Caco-2 (cell line): ENCODE measurements around the gene B3GAT3. TPM values are rescaled to one million over a fixed set of nuclear protein-coding genes. Genes with fewer than 3 reads are reported as not detected.

Source experiments
- BruUV-seq: library from RNA; stranded (reverse); fragments of 400-500 nt; replicated peaks from 2 replicates; lab custom pipeline; 2021; lab: Mats Ljungman, UMichigan
- CTCF ChIA-PET: fragments of 300-600 bp; sonication (Branson Sonifier 250); formaldehyde crosslinking; loops from one replicate; lab custom pipeline; 2022; ENCODE audit warnings: antibody characterized with exemption; lab: Charles Lee
- POLR2A ChIA-PET: fragments of 300-600 bp; sonication (Branson Sonifier 250); formaldehyde crosslinking; loops from one replicate; lab custom pipeline; 2022; ENCODE audit warnings: antibody characterized with exemption; lab: Charles Lee
- DNase-seq, 2 experiments: peaks; one replicate each; pipeline versions ENCODE4 v3.0.0 to v3.0.0-alpha.2; 2020 to 2022
- H3K27me3 ChIP-seq: replicated peaks from 2 replicates; pipeline ENCODE4 v1.6.0; 2011; ENCODE audit warnings: low read length; ENCODE audit not compliant: control insufficient read depth, insufficient read depth
- H3K36me3 ChIP-seq: 2 replicates; pipeline ENCODE4 v1.5.1; 2011; ENCODE audit warnings: low read length; ENCODE audit not compliant: control insufficient read depth, insufficient read depth
- H3K4me1 ChIP-seq: fragments of 250-450 bp; sonication (Bioruptor Pico); 2 replicates; pipeline ENCODE4 v1.5.1; 2020; ENCODE audit warnings: mild to moderate bottlenecking
- H3K4me3 ChIP-seq: 2 replicates; pipeline ENCODE4 v1.5.1; 2011; ENCODE audit warnings: low read depth, mild to moderate bottlenecking, control low read depth, low read length
- H3K9me3 ChIP-seq: fragments of 250-450 bp; sonication (Bioruptor Pico); 2 replicates; pipeline ENCODE4 v1.5.1; 2020; ENCODE audit warnings: mild to moderate bottlenecking, moderate library complexity
- H3K27ac Mint-ChIP-seq: one replicate; pipeline ENCODE4 v1.8.0; 2022; ENCODE audit warnings: mixed read lengths; ENCODE audit not compliant: unreplicated experiment
- H3K27me3 Mint-ChIP-seq: one replicate; pipeline ENCODE4 v1.8.0; 2022; ENCODE audit warnings: mixed read lengths; ENCODE audit not compliant: insufficient read depth, unreplicated experiment
- H3K36me3 Mint-ChIP-seq: one replicate; pipeline ENCODE4 v1.8.0; 2022; ENCODE audit warnings: mild to moderate bottlenecking, mixed read lengths; ENCODE audit not compliant: insufficient read depth, unreplicated experiment
- H3K4me1 Mint-ChIP-seq: one replicate; pipeline ENCODE4 v1.8.0; 2022; ENCODE audit warnings: low read depth, mixed read lengths; ENCODE audit not compliant: unreplicated experiment
- H3K4me3 Mint-ChIP-seq: one replicate; pipeline ENCODE4 v1.8.0; 2022; ENCODE audit warnings: mild to moderate bottlenecking, moderate library complexity, mixed read lengths; ENCODE audit not compliant: unreplicated experiment
- H3K9me3 Mint-ChIP-seq: one replicate; pipeline ENCODE4 v1.8.0; 2022; ENCODE audit warnings: mixed read lengths; ENCODE audit not compliant: unreplicated experiment
- CTCF ChIP-seq, 2 experiments: fragments of 200-600 bp in 1 of 2; IDR thresholded peaks; 1 replicate in 1 of 2; 2 replicates in 1 of 2; pipeline versions ENCODE4 v1.5.1 to v1.8.0; 2011 to 2022; ENCODE audit warnings: antibody characterized with exemption in 1 of 2, control low read depth in 1 of 2, inconsistent platforms in 1 of 2, low read depth in 1 of 2, low read length in 1 of 2, mild to moderate bottlenecking in 1 of 2, moderate library complexity in 1 of 2; ENCODE audit not compliant: insufficient read depth in 1 of 2, severe bottlenecking in 1 of 2, unreplicated experiment in 1 of 2
- intact Hi-C: fragments of 100-400 bp; cut with micrococcal nuclease; formaldehyde crosslinking; loops from one replicate; pipeline ENCODE4 v1.10.0; 2022; ENCODE audit not compliant: unreplicated experiment
- total RNA-seq: library from RNA; stranded (reverse); gene quantifications from 2 replicates; pipeline ENCODE4 v1.2.3, GENCODE V29; 2022

B3GAT3 gene
- total RNA-seq, 1 experiment from 2014 or later: 37.6 TPM

GRCh38 chr11:62577046-62577714 lies 44.6 kb downstream of the B3GAT3 start:
- Histone ChIP-seq H3K4me1 (peaks cover 12% of the 10 kb centered on the region), H3K4me3 (no peak overlapping the region), H3K36me3 (peaks cover 3% of the 10 kb centered on the region; the same call in 1 of the 2 replicates), H3K27me3 (no peaks in the 10 kb centered on the region), H3K9me3 (no peaks in the 10 kb centered on the region)
- peak overlapping the region; percentile 24 for H3K4me3 Mint-ChIP-seq
- TF ChIP-seq CTCF (IDR thresholded peaks at IDR 0.05; ENCODE audit: insufficient read depth in 1 of 2, low read depth in 1 of 2, low read length in 1 of 2, severe bottlenecking in 1 of 2, unreplicated experiment in 1 of 2): no peak
- ChIA-PET POLR2A (interaction anchor here (0.5 to 0.6 kb wide), 2 partner anchors 610 to 1065 kb away, joined by 3 read pairs; partner anchors contain the start of gene FTH1), CTCF (no interaction called here)
- DNase-seq: no peak
- intact Hi-C loops: no loop called here
- no peaks in the 10 kb centered on the region for H3K27me3 Mint-ChIP-seq
- H3K9me3 Mint-ChIP-seq: no peaks in the 10 kb centered on the region
- H3K4me1 Mint-ChIP-seq: peaks cover 49% of the 10 kb centered on the region
- BruUV-seq: no TSS peak
- H3K36me3 Mint-ChIP-seq: peaks cover 84% of the 10 kb centered on the region
- H3K27ac Mint-ChIP-seq: no peak overlapping the region

- ChIA-PET POLR2A (no interaction called here), CTCF (no interaction called here)
- Mint-ChIP-seq H3K27ac (peak overlapping the region; percentile 100), H3K4me3 (peak overlapping the region; percentile 97), H3K4me1 (peaks cover 57% of the 10 kb centered on the region), H3K36me3 (peaks cover 84% of the 10 kb centered on the region), H3K27me3 (no peaks in the 10 kb centered on the region), H3K9me3 (no peaks in the 10 kb centered on the region)
- Histone ChIP-seq H3K4me3 (no peak overlapping the region), H3K36me3 (peaks cover 5% of the 10 kb centered on the region; the same call in 1 of the 2 replicates), H3K27me3 (no peaks in the 10 kb centered on the region), H3K4me1 (peaks cover 25% of the 10 kb centered on the region), H3K9me3 (no peaks in the 10 kb centered on the region)
- TF ChIP-seq CTCF (IDR thresholded peaks at IDR 0.05; ENCODE audit: insufficient read depth in 1 of 2, low read depth in 1 of 2, low read length in 1 of 2, severe bottlenecking in 1 of 2, unreplicated experiment in 1 of 2): no peak
- BruUV-seq: no TSS peak
- intact Hi-C loops: no loop called here
- DNase-seq: no peak
Observed at GRCh38 chr11:62575837-62576236, 45.9 kb downstream of the B3GAT3 start.

GRCh38 chr11:62575156-62575555 lies 46.6 kb downstream of the B3GAT3 start:
- peaks cover 56% of the 10 kb centered on the region for H3K4me1 Mint-ChIP-seq
- POLR2A ChIA-PET: interaction anchor here (1.6 to 2.1 kb wide), 4 partner anchors 14 to 90 kb away, joined by 26 to 116 read pairs (median 32); partner anchors contain the start of genes C11orf98, CSKMT and TUT1

More at GRCh38 chr11:62575156-62575555, 46.6 kb downstream of the B3GAT3 start:
- CTCF ChIA-PET: interaction anchor here (1.7 to 2.1 kb wide), 2 partner anchors 13 to 151 kb away, joined by 6 to 10 read pairs; no protein-coding TSS in a partner anchor
- H3K27me3 ChIP-seq: no peaks in the 10 kb centered on the region
- no peak for DNase-seq
- no peaks in the 10 kb centered on the region for H3K9me3 Mint-ChIP-seq
- H3K4me3 Mint-ChIP-seq: peak overlapping the region; percentile 97
- no TSS peak for BruUV-seq
- TF ChIP-seq CTCF (IDR thresholded peaks at IDR 0.05; ENCODE audit: insufficient read depth in 1 of 2, low read depth in 1 of 2, low read length in 1 of 2, severe bottlenecking in 1 of 2, unreplicated experiment in 1 of 2): no peak
- no peaks in the 10 kb centered on the region for H3K27me3 Mint-ChIP-seq
- peak overlapping the region; percentile 100 for H3K27ac Mint-ChIP-seq
- peak overlapping the region; percentile 62 for H3K4me3 ChIP-seq
- no peaks in the 10 kb centered on the region for H3K9me3 ChIP-seq
- H3K36me3 Mint-ChIP-seq: peaks cover 88% of the 10 kb centered on the region
- peaks cover 25% of the 10 kb centered on the region for H3K4me1 ChIP-seq
- intact Hi-C loops: no loop called here
- peaks cover 6% of the 10 kb centered on the region; the same call in 1 of the 2 replicates for H3K36me3 ChIP-seq
